ENCODE data around the gene LUM. TPM values are rescaled to one million over a fixed set of nuclear protein-coding genes. Genes with fewer than 3 reads are reported as not detected.

LUM gene
- total and polyA plus RNA-seq, 2 experiments from 2014 or later, result 0.27 TPM; not detected in 1

DNA sequence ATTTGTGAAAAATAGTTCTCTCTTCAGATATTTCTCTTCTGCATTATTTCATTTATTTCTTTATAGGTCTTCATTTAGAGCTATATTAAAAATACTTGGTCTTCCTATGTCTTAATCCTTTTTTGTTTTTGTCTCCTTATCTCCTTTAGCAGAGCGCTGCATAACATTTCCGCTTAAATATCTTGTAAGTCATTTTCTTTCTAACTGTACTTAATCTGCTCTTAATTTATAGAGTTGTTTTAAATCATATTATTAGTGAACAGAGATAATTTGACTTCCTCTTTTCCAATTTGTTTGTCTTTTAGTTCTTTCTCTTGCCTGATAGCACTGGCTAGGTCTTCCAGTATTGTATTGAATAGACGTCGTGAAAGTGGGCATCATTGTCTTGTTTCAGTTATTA is 18.0 kb downstream of the LUM start:
- H3K27me3 ChIP-seq (ENCODE audit: insufficient read depth), result no peaks in the 10 kb centered on the region
- H3K36me3 Mint-ChIP-seq (ENCODE audit: low read depth), result peaks cover 21% of the 10 kb centered on the region; the same call in 2 of the 3 replicates
- H3K9me2 ChIP-seq (ENCODE audit: insufficient read depth), result no peaks in the 10 kb centered on the region; the same call in 1 of the 2 replicates
- TF ChIP-seq EZH2phosphoT487 (IDR thresholded peaks at IDR 0.05; ENCODE audit: unreplicated experiment), result no peak
- TF ChIP-seq ZNF331 (CRISPR knock-in tag; IDR thresholded peaks at IDR 0.05; ENCODE audit: low read depth), result no peak
- TF ChIP-seq CREB1 (CRISPR knock-in tag; IDR thresholded peaks at IDR 0.05; ENCODE audit: low read depth), result no peak
- TF ChIP-seq, protein P1, sequence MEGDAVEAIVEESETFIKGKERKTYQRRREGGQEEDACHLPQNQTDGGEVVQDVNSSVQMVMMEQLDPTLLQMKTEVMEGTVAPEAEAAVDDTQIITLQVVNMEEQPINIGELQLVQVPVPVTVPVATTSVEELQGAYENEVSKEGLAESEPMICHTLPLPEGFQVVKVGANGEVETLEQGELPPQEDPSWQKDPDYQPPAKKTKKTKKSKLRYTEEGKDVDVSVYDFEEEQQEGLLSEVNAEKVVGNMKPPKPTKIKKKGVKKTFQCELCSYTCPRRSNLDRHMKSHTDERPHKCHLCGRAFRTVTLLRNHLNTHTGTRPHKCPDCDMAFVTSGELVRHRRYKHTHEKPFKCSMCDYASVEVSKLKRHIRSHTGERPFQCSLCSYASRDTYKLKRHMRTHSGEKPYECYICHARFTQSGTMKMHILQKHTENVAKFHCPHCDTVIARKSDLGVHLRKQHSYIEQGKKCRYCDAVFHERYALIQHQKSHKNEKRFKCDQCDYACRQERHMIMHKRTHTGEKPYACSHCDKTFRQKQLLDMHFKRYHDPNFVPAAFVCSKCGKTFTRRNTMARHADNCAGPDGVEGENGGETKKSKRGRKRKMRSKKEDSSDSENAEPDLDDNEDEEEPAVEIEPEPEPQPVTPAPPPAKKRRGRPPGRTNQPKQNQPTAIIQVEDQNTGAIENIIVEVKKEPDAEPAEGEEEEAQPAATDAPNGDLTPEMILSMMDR (conservative IDR thresholded peaks at IDR 0.05; ENCODE audit: low read depth in 2 of 2), result no peak
- no peak overlapping the region for H3K27ac Mint-ChIP-seq
- H3K27me3 Mint-ChIP-seq (ENCODE audit: insufficient read depth, low read depth, poor library complexity), result no peaks in the 10 kb centered on the region
- no peak overlapping the region for H3K4me3 ChIP-seq
- H3K4me2 ChIP-seq, result no peak overlapping the region
- H2AFZ ChIP-seq, result no peak overlapping the region
- H3K4me3 Mint-ChIP-seq, result no peak overlapping the region
- H3F3A ChIP-seq (replicated peaks; ENCODE audit: low read depth), result no peaks in the 10 kb centered on the region
- H4K20me1 ChIP-seq (replicated peaks; ENCODE audit: insufficient read depth), result no peaks in the 10 kb centered on the region
- DNase-seq (ENCODE audit: low spot score), result no peak
- ATAC-seq, result no peak
- H3K9me3 Mint-ChIP-seq, result peaks cover 29% of the 10 kb centered on the region
- H3K79me2 ChIP-seq (replicated peaks; ENCODE audit: insufficient read depth), result no peaks in the 10 kb centered on the region
- H3K4me1 ChIP-seq (ENCODE audit: insufficient read depth), result 0 out of 2 replicates have a peak, but pooled peaks cover 4% of the 10 kb centered on the region
- H3K27ac ChIP-seq (ENCODE audit: low read depth), result no peak overlapping the region
- H3K36me3 ChIP-seq (ENCODE audit: insufficient read depth), result peaks cover 10% of the 10 kb centered on the region; the same call in 1 of the 2 replicates
- no peaks in the 10 kb centered on the region for H3K4me1 Mint-ChIP-seq

DNA sequence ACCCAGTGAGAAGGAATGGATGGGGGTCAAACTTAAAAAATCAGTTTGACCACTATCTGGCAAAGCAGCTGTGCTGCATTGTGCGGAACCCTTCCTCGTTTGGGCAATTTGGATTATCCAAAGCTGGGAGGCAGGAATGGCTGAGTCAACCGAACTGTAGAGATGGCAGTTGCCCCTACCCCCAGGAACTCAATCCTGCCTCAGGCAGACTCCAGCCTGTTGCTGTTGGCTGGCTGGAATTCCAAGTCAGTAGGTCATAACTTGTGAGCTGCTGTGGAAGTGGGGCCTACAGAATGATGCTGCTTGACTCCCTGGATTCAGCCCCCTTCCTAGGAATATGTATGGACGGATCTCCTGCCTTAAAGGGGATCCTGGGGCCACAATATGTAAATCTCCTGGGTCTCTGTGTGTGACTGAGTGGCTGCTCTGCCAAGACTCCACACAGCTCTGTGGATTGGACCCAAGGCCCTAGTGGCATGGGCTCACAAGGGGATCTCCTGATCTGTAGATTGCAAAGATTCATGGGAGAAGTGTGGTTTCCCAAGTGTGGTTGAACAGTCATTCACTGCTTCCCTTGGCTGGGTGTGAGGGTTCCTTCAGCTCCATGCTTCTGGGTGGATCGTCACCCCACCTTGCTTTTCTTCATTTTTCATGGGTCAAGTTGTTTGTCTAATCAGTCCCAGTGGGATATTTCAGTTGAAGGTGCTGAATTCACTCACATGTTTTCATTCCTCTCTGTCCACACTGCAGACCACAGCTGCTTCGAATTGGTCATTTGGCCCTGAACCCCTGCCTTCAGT is 19.2 kb downstream of the LUM start:
- no peak overlapping the region for H3K4me2 ChIP-seq
- 0 out of 2 replicates have a peak, but pooled peaks cover 4% of the 10 kb centered on the region for H3K4me1 ChIP-seq (ENCODE audit: insufficient read depth)
- no peaks in the 10 kb centered on the region for H4K20me1 ChIP-seq (replicated peaks; ENCODE audit: insufficient read depth)
- no peak overlapping the region for H3K4me3 ChIP-seq
- no peaks in the 10 kb centered on the region for H3F3A ChIP-seq (replicated peaks; ENCODE audit: low read depth)
- no peak overlapping the region for H2AFZ ChIP-seq
- H3K79me2 ChIP-seq (replicated peaks; ENCODE audit: insufficient read depth), result no peaks in the 10 kb centered on the region
- H3K36me3 Mint-ChIP-seq (ENCODE audit: low read depth), result peaks cover 23% of the 10 kb centered on the region; the same call in 2 of the 3 replicates
- no peaks in the 10 kb centered on the region for H3K27me3 ChIP-seq (ENCODE audit: insufficient read depth)
- H3K27ac ChIP-seq (ENCODE audit: low read depth), result no peak overlapping the region
- H3K36me3 ChIP-seq (ENCODE audit: insufficient read depth), result peaks cover 10% of the 10 kb centered on the region; the same call in 1 of the 2 replicates
- TF ChIP-seq, protein P2, sequence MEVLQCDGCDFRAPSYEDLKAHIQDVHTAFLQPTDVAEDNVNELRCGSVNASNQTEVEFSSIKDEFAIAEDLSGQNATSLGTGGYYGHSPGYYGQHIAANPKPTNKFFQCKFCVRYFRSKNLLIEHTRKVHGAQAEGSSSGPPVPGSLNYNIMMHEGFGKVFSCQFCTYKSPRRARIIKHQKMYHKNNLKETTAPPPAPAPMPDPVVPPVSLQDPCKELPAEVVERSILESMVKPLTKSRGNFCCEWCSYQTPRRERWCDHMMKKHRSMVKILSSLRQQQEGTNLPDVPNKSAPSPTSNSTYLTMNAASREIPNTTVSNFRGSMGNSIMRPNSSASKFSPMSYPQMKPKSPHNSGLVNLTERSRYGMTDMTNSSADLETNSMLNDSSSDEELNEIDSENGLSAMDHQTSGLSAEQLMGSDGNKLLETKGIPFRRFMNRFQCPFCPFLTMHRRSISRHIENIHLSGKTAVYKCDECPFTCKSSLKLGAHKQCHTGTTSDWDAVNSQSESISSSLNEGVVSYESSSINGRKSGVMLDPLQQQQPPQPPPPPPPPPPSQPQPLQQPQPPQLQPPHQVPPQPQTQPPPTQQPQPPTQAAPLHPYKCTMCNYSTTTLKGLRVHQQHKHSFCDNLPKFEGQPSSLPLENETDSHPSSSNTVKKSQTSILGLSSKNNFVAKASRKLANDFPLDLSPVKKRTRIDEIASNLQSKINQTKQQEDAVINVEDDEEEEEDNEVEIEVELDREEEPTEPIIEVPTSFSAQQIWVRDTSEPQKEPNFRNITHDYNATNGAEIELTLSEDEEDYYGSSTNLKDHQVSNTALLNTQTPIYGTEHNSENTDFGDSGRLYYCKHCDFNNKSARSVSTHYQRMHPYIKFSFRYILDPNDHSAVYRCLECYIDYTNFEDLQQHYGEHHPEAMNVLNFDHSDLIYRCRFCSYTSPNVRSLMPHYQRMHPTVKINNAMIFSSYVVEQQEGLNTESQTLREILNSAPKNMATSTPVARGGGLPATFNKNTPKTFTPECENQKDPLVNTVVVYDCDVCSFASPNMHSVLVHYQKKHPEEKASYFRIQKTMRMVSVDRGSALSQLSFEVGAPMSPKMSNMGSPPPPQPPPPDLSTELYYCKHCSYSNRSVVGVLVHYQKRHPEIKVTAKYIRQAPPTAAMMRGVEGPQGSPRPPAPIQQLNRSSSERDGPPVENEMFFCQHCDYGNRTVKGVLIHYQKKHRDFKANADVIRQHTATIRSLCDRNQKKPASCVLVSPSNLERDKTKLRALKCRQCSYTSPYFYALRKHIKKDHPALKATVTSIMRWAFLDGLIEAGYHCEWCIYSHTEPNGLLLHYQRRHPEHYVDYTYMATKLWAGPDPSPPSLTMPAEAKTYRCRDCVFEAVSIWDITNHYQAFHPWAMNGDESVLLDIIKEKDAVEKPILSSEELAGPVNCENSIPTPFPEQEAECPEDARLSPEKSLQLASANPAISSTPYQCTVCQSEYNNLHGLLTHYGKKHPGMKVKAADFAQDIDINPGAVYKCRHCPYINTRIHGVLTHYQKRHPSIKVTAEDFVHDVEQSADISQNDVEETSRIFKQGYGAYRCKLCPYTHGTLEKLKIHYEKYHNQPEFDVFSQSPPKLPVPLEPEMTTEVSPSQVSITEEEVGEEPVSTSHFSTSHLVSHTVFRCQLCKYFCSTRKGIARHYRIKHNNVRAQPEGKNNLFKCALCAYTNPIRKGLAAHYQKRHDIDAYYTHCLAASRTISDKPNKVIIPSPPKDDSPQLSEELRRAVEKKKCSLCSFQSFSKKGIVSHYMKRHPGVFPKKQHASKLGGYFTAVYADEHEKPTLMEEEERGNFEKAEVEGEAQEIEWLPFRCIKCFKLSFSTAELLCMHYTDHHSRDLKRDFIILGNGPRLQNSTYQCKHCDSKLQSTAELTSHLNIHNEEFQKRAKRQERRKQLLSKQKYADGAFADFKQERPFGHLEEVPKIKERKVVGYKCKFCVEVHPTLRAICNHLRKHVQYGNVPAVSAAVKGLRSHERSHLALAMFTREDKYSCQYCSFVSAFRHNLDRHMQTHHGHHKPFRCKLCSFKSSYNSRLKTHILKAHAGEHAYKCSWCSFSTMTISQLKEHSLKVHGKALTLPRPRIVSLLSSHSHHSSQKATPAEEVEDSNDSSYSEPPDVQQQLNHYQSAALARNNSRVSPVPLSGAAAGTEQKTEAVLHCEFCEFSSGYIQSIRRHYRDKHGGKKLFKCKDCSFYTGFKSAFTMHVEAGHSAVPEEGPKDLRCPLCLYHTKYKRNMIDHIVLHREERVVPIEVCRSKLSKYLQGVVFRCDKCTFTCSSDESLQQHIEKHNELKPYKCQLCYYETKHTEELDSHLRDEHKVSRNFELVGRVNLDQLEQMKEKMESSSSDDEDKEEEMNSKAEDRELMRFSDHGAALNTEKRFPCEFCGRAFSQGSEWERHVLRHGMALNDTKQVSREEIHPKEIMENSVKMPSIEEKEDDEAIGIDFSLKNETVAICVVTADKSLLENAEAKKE (CRISPR knock-in tag; IDR thresholded peaks at IDR 0.05), result no peak
- TF ChIP-seq CREB1 (CRISPR knock-in tag; IDR thresholded peaks at IDR 0.05; ENCODE audit: low read depth) (no peak), STAT1 (IDR thresholded peaks at IDR 0.05; ENCODE audit: unreplicated experiment) (no peak), ZNF114 (CRISPR knock-in tag; IDR thresholded peaks at IDR 0.05) (no peak), NANOG (IDR thresholded peaks at IDR 0.05; ENCODE audit: borderline replicate concordance) (no peak)
- TF ChIP-seq, protein P1 (conservative IDR thresholded peaks at IDR 0.05; ENCODE audit: low read depth in 2 of 2), result no peak
- H3K4me1 Mint-ChIP-seq, result no peaks in the 10 kb centered on the region
- H3K27ac Mint-ChIP-seq, result no peak overlapping the region
- no peak overlapping the region for H3K4me3 Mint-ChIP-seq
- DNase-seq (ENCODE audit: low spot score), result no peak
- H3K9me3 Mint-ChIP-seq, result peaks cover 37% of the 10 kb centered on the region
- no peaks in the 10 kb centered on the region for H3K27me3 Mint-ChIP-seq (ENCODE audit: insufficient read depth, low read depth, poor library complexity)
- no peaks in the 10 kb centered on the region; the same call in 1 of the 2 replicates for H3K9me2 ChIP-seq (ENCODE audit: insufficient read depth)
- ATAC-seq, result no peak

All from GM23338 (cell line).